ENCODE measurements around the gene ORM1.
"Not testable (repeated sequence)": the region's sequence is repeated elsewhere in the genome, so short reads cannot be mapped to it uniquely, and the experiment has no call there.

Gene ORM1

DNA sequence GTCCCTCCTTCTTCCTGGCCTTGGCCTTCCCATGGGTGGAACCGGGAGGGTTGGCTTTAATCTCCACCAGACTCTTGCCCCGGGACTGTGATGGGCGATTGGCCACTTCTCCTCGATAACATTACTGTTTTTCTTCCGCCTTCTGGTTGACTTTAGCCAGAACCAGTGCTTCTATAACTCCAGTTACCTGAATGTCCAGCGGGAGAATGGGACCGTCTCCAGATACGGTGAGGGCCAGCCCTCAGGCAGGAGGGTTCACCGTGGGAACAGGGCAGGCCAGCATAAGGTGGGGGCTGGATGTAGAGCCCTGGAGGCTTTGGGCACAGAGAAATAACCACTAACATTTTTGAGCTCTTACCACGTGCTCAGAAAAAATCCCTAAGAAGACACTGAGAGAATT lies 7.7 kb downstream of the ORM1 start:
- H3K4me3 ChIP-seq (ENCODE audit: low read length) = no peak overlapping the region
- TF ChIP-seq, protein P1, sequence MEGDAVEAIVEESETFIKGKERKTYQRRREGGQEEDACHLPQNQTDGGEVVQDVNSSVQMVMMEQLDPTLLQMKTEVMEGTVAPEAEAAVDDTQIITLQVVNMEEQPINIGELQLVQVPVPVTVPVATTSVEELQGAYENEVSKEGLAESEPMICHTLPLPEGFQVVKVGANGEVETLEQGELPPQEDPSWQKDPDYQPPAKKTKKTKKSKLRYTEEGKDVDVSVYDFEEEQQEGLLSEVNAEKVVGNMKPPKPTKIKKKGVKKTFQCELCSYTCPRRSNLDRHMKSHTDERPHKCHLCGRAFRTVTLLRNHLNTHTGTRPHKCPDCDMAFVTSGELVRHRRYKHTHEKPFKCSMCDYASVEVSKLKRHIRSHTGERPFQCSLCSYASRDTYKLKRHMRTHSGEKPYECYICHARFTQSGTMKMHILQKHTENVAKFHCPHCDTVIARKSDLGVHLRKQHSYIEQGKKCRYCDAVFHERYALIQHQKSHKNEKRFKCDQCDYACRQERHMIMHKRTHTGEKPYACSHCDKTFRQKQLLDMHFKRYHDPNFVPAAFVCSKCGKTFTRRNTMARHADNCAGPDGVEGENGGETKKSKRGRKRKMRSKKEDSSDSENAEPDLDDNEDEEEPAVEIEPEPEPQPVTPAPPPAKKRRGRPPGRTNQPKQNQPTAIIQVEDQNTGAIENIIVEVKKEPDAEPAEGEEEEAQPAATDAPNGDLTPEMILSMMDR (conservative IDR thresholded peaks at IDR 0.05; ENCODE audit: low read depth, low read length) = no peak
- no peak for DNase-seq (ENCODE audit: low read depth)

DNA sequence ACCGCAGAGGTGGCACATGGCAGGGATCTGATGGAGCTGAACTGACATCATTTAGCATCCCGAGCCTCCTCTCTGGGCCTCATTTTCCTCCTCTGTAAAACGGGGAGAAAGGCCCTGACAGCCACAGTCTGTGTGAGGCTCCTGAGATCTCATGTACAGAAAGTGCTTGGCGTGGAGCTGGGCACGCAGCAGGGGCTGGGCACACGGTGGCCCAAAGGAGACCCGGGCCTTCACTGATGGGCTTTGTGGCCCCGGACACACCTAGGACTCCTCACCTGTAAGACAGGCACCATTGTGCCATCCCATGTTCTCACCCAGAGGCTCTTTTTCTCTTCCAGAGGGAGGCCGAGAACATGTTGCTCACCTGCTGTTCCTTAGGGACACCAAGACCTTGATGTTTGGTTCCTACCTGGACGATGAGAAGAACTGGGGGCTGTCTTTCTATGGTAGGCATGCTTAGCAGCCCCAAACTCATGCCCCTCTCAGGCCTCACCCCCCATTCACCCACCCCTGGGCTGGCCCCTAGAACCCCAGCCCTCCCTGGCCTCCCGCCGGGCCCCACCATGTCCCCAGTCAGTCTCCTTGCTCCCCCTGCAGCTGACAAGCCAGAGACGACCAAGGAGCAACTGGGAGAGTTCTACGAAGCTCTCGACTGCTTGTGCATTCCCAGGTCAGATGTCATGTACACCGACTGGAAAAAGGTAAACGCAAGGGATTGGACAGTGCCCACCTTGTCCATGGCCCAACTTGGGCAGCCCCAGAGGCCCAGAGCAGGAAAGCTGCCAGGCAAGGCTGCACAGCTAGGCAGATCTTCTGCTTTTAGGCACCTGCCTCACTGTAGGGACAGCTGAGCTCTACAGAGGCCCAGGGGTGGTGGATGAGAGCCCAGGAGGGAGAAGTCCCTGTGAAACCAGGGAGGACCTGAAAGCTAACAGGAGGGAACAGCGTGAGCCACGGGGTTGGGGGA lies 8.6 kb downstream of the ORM1 start:
- H3K4me3 ChIP-seq (ENCODE audit: low read length); DNase-seq (ENCODE audit: low read depth): not testable (repeated sequence)

DNA sequence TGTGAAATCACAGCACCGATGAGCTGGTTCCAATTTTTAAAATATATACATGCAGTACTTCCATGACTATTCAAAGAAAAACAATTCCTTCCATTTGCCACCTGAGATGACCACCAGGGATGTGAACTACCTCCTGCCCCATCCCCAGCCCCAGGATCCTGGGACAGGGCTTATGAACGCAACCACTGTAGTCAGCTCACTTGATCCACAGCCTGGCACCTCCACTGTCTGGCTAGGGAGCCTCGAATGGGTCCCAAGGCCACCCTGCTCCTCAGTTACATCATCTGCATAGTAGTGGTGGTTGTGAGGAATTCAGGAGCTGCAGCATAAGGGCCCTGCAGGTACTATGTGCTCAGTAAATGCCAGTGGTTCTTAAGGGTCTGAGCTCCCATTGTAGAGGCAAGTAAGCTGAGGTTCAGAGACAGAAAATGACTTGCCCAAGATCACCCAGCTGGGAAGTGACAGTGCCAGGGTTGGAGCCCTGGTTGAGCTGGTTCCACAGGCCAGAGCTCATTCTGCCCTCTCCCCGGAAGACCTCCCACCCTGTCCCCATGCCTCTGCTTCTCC lies 9.7 kb downstream of the ORM1 start:
- not testable (repeated sequence) for DNase-seq (ENCODE audit: low read depth); H3K4me3 ChIP-seq (ENCODE audit: low read length)

- not testable (repeated sequence) for H3K4me3 ChIP-seq (ENCODE audit: low read length); DNase-seq (ENCODE audit: low read depth)
These were observed 10.8 kb downstream of the ORM1 start for GRCh38 chr9:114333718-114334117.

GRCh38 chr9:114334490-114334889 lies 11.6 kb downstream of the ORM1 start:
- DNase-seq (ENCODE audit: low read depth) = no peak
- H3K4me3 ChIP-seq (ENCODE audit: low read length) = no peak overlapping the region
- TF ChIP-seq, protein P1 (conservative IDR thresholded peaks at IDR 0.05; ENCODE audit: low read depth, low read length) = no peak

- TF ChIP-seq, protein P1 (conservative IDR thresholded peaks at IDR 0.05; ENCODE audit: low read depth, low read length) = no peak
- H3K4me3 ChIP-seq (ENCODE audit: low read length) = no peak overlapping the region
- no peak for DNase-seq (ENCODE audit: low read depth)
These were observed 12.8 kb downstream of the ORM1 start for GRCh38 chr9:114335745-114336144.

DNA sequence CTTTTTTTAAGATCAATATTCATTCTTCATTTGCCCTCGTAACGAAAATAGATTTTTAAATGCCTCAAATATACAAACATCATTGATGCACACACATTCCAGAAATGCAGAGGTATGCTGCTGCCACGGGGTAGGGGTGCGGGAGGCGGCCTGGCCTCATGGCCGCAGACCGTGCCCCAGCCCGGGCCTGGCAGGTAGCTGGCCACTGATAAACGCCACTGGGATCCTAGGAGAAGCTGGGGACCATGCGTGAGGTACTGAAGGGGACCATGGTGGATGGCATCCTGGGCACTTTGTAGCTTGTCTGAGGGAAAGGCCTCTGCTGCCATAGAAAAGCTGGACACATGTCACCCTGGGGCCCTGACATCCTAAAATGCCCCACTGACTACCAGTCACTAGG lies 13.3 kb downstream of the ORM1 start:
- H3K4me3 ChIP-seq (ENCODE audit: low read length) = no peak overlapping the region
- TF ChIP-seq, protein P1 (conservative IDR thresholded peaks at IDR 0.05; ENCODE audit: low read depth, low read length) = no peak
- DNase-seq (ENCODE audit: low read depth) = no peak

GRCh38 chr9:114336699-114337395 lies 13.9 kb downstream of the ORM1 start:
- TF ChIP-seq, protein P1 (conservative IDR thresholded peaks at IDR 0.05; ENCODE audit: low read depth, low read length) = no peak
- no peak overlapping the region for H3K4me3 ChIP-seq (ENCODE audit: low read length)
- no peak for DNase-seq (ENCODE audit: low read depth)
